C4-2B (cell line): ENCODE data around the gene PARD3B.

ENCODE experiments used
- CTCF ChIP-seq: fragments of 450-650 bp; conservative IDR thresholded peaks from 2 replicates; pipeline ENCODE4 v1.5.1; 2017; ENCODE audit warnings: mild to moderate bottlenecking
- ZFX ChIP-seq: fragments of 450-650 bp; IDR thresholded peaks from 2 replicates; pipeline ENCODE4 v1.6.1; 2017

- TF ChIP-seq CTCF = no peak
- TF ChIP-seq ZFX = no peak
Measured at GRCh38 chr2:205161156-205161839, 616.0 kb downstream of the PARD3B start.
